ENCODE measurements around the gene BIRC3.
"Not testable (repeated sequence)": the region's sequence is repeated elsewhere in the genome, so short reads cannot be mapped to it uniquely, and the experiment has no call there.

The BIRC3 gene

DNA sequence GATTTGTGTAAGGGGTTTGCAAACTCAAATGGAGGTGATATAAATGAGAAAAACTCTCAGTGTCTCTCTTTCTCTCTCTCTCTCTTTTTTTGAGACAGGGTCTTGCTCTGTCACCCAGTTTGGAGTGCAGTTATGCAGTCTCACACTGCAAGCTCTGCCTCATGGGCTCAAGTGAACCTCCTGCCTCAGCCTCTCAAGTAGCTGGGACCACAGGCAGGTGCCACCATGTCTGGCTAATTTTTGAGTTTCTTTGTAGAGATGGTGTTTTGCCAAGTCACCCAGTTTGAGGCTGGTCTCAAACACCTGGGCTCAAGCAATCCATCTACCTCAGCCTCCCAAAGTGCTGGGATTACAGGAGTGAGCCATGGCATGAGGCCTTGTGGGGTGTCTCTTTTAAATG lies 2.9 kb downstream of the BIRC3 start:
- no peak for ATAC-seq (replicated peaks)
- Mint-ChIP-seq H3K27me3 (no peaks in the 10 kb centered on the region), H3K27ac (peak overlapping the region; percentile 99), H3K4me1 (ENCODE audit: low read depth in 2 of 2) (peaks cover 42 to 55% of the 10 kb centered on the region in 2 donors), H3K4me3 (peak overlapping the region; percentile 91), H3K9me3 (no peaks in the 10 kb centered on the region), H3K36me3 (ENCODE audit: insufficient read depth) (peaks cover 73% of the 10 kb centered on the region)
- DNase-seq: no peak

DNA sequence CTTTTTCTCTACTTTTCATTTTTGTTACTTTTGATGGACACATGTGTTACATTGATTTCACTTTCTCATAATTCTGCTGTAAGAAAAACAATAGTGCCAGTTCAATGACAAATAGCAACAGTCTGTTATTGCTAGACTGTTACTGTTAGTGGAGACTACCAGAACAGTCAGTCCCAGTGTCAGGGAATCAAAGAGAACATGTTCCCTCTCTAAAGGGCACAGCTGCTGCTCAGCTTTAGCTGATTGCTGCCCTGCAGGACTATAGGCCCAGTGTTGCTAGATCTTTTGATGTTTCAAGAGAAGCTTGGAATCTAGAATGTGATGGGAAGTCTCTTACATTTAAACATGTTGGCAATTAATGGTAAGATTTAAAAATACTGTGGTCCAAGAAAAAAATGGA lies 3.4 kb downstream of the BIRC3 start:
- H3K9me3 Mint-ChIP-seq: no peaks in the 10 kb centered on the region
- peak overlapping the region; percentile 99 for H3K27ac Mint-ChIP-seq
- H3K27me3 Mint-ChIP-seq: no peaks in the 10 kb centered on the region
- peak overlapping the region; percentile 91 for H3K4me3 Mint-ChIP-seq
- no peak for ATAC-seq (replicated peaks)
- H3K36me3 Mint-ChIP-seq (ENCODE audit: insufficient read depth): peaks cover 70% of the 10 kb centered on the region
- DNase-seq: no peak
- H3K4me1 Mint-ChIP-seq (ENCODE audit: low read depth in 2 of 2): peaks cover 42 to 55% of the 10 kb centered on the region in 2 donors

DNA sequence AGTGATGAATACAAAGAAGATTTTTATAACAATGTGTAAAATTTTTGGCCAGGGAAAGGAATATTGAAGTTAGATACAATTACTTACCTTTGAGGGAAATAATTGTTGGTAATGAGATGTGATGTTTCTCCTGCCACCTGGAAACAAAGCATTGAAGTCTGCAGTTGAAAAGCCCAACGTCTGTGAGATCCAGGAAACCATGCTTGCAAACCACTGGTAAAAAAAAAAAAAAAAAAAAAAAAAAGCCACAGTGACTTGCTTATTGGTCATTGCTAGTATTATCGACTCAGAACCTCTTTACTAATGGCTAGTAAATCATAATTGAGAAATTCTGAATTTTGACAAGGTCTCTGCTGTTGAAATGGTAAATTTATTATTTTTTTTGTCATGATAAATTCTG lies 5.3 kb downstream of the BIRC3 start:
- Mint-ChIP-seq H3K4me3 (peak overlapping the region; percentile 91), H3K4me1 (ENCODE audit: low read depth in 2 of 2) (peaks cover 33 to 44% of the 10 kb centered on the region in 2 donors), H3K9me3 (no peaks in the 10 kb centered on the region), H3K27ac (peak overlapping the region; percentile 85 to 99), H3K36me3 (ENCODE audit: insufficient read depth) (peaks cover 72% of the 10 kb centered on the region), H3K27me3 (no peaks in the 10 kb centered on the region)
- DNase-seq: no peak
- ATAC-seq (replicated peaks): peak; percentile 20

DNA sequence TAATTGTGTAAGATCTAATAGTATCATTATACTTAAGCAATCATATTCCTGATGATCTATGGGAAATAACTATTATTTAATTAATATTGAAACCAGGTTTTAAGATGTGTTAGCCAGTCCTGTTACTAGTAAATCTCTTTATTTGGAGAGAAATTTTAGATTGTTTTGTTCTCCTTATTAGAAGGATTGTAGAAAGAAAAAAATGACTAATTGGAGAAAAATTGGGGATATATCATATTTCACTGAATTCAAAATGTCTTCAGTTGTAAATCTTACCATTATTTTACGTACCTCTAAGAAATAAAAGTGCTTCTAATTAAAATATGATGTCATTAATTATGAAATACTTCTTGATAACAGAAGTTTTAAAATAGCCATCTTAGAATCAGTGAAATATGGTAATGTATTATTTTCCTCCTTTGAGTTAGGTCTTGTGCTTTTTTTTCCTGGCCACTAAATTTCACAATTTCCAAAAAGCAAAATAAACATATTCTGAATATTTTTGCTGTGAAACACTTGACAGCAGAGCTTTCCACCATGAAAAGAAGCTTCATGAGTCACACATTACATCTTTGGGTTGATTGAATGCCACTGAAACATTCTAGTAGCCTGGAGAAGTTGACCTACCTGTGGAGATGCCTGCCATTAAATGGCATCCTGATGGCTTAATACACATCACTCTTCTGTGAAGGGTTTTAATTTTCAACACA lies 6.4 kb downstream of the BIRC3 start:
- DNase-seq (no peak), ATAC-seq (replicated peaks) (no peak)
- Mint-ChIP-seq H3K4me3 (no peak overlapping the region), H3K36me3 (ENCODE audit: insufficient read depth) (peaks cover 75% of the 10 kb centered on the region), H3K4me1 (ENCODE audit: low read depth in 2 of 2) (peaks cover 29 to 37% of the 10 kb centered on the region in 2 donors), H3K9me3 (no peaks in the 10 kb centered on the region), H3K27me3 (no peaks in the 10 kb centered on the region), H3K27ac (no peak overlapping the region)

DNA sequence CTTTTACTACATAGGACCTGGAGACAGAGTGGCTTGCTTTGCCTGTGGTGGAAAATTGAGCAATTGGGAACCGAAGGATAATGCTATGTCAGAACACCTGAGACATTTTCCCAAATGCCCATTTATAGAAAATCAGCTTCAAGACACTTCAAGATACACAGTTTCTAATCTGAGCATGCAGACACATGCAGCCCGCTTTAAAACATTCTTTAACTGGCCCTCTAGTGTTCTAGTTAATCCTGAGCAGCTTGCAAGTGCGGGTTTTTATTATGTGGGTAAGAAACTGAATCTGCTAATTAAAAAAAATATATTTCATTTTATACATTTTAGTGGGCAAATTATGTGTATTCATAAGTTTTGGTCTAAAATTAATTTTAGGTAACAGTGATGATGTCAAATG lies 7.8 kb downstream of the BIRC3 start:
- no peak for ATAC-seq (replicated peaks)
- Mint-ChIP-seq H3K27me3 (no peaks in the 10 kb centered on the region), H3K9me3 (no peaks in the 10 kb centered on the region), H3K4me1 (ENCODE audit: low read depth in 2 of 2) (peaks cover 21 to 26% of the 10 kb centered on the region in 2 donors), H3K36me3 (ENCODE audit: insufficient read depth) (peaks cover 76% of the 10 kb centered on the region), H3K27ac (peak overlapping the region in 1 of 2 donors; percentile 58), H3K4me3 (no peak overlapping the region)
- no peak for DNase-seq

DNA sequence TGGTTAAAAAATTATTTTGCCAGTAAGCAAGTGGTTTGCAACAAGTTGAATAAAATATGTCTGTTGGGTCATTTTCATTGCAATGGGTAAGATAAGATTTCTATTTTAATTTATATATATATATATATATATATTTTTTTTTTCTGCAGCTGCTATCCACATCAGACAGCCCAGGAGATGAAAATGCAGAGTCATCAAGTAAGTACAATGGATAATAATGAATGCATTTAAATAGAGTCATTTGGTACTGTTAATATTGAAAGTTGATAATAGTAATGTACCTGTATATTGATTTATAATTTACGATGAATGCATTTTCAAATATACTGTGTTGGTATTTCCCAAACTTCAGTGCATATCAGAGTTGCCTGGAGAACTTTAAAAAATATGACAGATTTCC lies 11.5 kb downstream of the BIRC3 start:
- H3K27ac Mint-ChIP-seq: no peak overlapping the region
- no peaks in the 10 kb centered on the region for H3K9me3 Mint-ChIP-seq
- H3K4me3 Mint-ChIP-seq: no peak overlapping the region
- peaks cover 86% of the 10 kb centered on the region for H3K36me3 Mint-ChIP-seq (ENCODE audit: insufficient read depth)
- peaks cover 3 to 7% of the 10 kb centered on the region in 2 donors for H3K4me1 Mint-ChIP-seq (ENCODE audit: low read depth in 2 of 2)
- no peaks in the 10 kb centered on the region for H3K27me3 Mint-ChIP-seq
- ATAC-seq (replicated peaks): no peak
- no peak for DNase-seq

DNA sequence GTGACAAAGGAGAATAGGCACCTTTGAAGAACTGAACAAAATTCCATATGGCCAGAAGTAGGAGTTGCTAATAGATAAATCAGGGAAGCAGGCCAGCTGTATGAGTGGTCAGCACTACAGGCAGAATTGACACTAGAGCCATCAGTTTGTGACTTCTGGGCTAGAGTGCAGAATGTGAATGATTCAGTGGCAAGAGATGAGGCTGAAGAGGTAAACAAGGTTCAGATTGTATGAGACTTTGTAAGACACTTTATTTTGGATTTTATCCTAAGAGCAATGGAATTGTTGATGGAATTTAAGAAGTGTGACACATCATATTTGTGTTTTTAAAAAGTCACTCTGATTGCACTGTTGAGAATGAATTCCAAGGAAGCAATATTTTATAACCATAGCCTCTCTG lies 12.9 kb downstream of the BIRC3 start:
- Mint-ChIP-seq H3K9me3 (no peaks in the 10 kb centered on the region), H3K36me3 (ENCODE audit: insufficient read depth) (peaks cover 91% of the 10 kb centered on the region), H3K27ac (no peak overlapping the region), H3K27me3 (no peaks in the 10 kb centered on the region), H3K4me3 (no peak overlapping the region), H3K4me1 (ENCODE audit: low read depth in 2 of 2) (peaks cover 0 to 3% of the 10 kb centered on the region in 2 donors)
- ATAC-seq (replicated peaks) (no peak), DNase-seq (no peak)

DNA sequence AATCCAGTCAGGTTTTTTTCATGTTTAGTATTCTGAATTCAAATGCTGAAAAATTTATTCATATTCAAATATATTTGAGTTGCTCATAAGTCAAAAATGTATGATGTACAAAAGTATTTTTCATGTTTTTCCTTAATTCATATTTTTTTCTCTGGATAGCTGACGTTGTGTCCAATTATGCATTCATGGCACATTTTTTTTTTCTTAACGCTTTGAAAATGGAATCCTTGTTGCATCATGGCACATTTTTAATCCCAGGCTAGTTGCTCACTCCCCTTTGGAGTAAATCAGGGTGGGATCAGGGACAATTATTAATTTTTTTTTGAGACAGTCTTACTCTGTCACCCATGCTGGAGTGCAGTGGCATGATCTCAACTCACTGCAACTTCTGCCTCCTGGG lies 14.1 kb downstream of the BIRC3 start:
- Mint-ChIP-seq H3K27me3 (no peaks in the 10 kb centered on the region), H3K4me1 (ENCODE audit: low read depth in 2 of 2) (peaks cover 0 to 3% of the 10 kb centered on the region in 2 donors), H3K27ac (peak overlapping the region in 1 of 2 donors; percentile 75), H3K4me3 (no peak overlapping the region), H3K36me3 (ENCODE audit: insufficient read depth) (peaks cover 95% of the 10 kb centered on the region), H3K9me3 (no peaks in the 10 kb centered on the region)
- DNase-seq: no peak
- no peak for ATAC-seq (replicated peaks)

DNA sequence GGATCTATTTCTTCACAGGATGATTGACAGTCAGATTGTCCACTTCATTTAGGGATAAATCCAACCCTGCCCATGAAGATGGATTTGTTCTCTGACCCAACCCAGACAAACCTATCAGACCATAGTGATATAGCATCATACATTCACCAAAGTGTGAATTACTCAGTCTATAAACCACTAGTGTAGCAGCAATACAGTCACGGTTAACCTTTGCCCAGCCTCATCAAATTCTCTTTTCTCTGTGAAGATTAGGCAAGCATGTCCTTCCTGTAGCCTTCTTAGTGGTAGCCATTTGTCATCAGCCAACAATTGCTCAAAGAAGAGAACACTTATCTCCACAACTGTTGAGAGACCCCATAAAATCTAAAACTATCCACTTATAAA lies 15.3 kb downstream of the BIRC3 start:
- H3K4me3 Mint-ChIP-seq: no peak overlapping the region
- peak overlapping the region; percentile 39 to 75 for H3K27ac Mint-ChIP-seq
- DNase-seq: no peak
- H3K9me3 Mint-ChIP-seq: no peaks in the 10 kb centered on the region
- no peaks in the 10 kb centered on the region for H3K27me3 Mint-ChIP-seq
- ATAC-seq (replicated peaks): no peak
- peaks cover 94% of the 10 kb centered on the region for H3K36me3 Mint-ChIP-seq (ENCODE audit: insufficient read depth)
- H3K4me1 Mint-ChIP-seq (ENCODE audit: low read depth in 2 of 2): peaks cover 0 to 3% of the 10 kb centered on the region in 2 donors

DNA sequence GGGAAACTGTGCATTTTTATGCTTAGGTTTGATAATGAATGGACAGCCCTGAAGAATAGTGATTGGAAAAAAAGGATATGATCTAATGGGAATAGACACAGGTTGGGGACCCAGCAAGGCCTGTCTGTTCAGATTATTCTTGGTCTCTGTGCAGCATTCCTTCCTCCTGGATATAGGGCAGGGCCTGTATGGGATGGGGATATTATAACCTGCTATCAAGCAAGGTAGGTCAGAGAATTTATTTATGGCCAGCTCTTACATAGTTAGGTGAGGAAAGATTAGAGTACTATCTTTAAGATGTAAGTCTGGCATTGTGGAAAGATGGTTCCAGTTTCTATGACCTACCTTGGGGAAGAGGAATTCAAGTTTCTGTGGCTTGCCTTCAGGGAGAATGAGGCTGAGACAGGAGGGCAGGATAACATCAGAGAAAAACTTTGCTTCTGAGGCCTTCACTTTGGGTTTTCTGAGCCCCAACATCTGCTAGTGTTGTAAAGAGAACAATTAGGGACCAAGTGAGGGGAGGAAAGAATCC lies 21.3 kb downstream of the BIRC3 start:
- DNase-seq: no peak
- Mint-ChIP-seq H3K9me3 (no peaks in the 10 kb centered on the region), H3K27ac (peak overlapping the region; percentile 32 to 79), H3K4me1 (ENCODE audit: low read depth in 2 of 2) (peaks cover 4 to 9% of the 10 kb centered on the region in 2 donors), H3K27me3 (no peaks in the 10 kb centered on the region), H3K36me3 (ENCODE audit: insufficient read depth) (peaks cover 50% of the 10 kb centered on the region), H3K4me3 (no peak overlapping the region)
- no peak for ATAC-seq (replicated peaks)

DNA sequence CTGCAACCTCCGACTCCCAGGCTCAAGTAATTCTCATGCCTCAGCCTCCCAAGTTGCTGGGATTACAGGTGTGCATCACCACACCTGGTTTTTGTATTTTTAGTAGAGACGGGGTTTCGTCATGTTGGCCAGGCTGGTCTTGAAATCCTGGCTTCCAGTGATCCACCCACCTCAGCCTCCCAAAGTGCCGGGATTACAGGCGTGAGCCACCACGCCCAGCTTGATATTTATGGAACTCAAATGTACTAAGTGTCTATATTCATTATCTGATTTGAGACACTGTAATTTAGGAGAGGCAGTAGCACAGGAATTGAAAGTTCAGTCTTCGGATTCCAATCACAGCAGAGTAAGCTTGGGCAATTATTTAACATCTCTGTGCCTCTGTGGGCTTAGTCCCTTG lies 24.0 kb downstream of the BIRC3 start:
- H3K9me3 Mint-ChIP-seq; DNase-seq; ATAC-seq (replicated peaks); H3K27ac Mint-ChIP-seq; H3K4me3 Mint-ChIP-seq; H3K27me3 Mint-ChIP-seq: not testable (repeated sequence)
- peaks cover 8 to 16% of the 10 kb centered on the region in 2 donors for H3K4me1 Mint-ChIP-seq (ENCODE audit: low read depth in 2 of 2)
- peaks cover 34% of the 10 kb centered on the region for H3K36me3 Mint-ChIP-seq (ENCODE audit: insufficient read depth)

DNA sequence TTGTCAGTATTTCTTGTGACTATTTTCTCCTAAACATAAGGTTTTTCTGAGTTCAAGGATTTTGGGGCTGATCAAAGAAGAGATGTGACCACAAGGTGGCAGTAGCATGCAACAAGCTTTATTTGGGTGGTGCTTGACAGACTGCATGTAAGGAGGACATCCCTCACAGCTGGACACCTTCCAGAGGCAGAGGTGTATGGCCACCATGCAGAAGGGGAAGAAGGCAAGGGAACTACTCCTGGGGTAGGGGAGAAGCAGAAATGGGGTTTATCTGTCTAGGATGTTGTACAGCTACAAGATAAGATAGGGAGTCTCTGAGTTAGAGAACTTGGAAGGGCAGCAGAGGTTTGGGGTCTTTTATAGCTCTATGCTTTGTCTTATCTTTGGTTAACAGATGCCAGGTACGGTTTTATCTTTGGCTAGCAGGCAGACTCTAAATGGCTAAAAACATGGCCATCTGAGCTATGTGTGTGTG lies 24.6 kb downstream of the BIRC3 start:
- Mint-ChIP-seq H3K36me3 (ENCODE audit: insufficient read depth) (peaks cover 34% of the 10 kb centered on the region), H3K4me3 (no peak overlapping the region), H3K4me1 (ENCODE audit: low read depth in 2 of 2) (peaks cover 8 to 20% of the 10 kb centered on the region in 2 donors), H3K27ac (no peak overlapping the region), H3K27me3 (no peaks in the 10 kb centered on the region), H3K9me3 (no peaks in the 10 kb centered on the region)
- ATAC-seq (replicated peaks) (peak; percentile 21), DNase-seq (peak; percentile 71 to 77 (median 73))

DNA sequence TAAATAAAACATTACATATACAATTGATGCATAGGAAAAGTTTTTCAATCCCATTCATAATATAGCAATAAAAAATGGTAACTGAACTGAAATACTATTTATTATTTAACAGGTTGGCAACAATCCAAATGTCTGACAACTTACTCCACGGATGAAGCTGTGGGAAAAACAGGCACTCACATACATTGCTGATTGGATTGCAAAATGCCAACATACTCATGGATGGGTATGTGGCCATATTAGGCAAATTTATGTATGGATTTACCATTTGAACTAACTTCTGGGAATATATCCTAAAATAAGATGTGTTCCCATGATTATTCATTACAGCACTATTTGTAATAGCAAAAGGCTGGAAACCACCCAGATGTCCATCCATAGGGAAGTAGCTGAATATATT lies 26.5 kb downstream of the BIRC3 start:
- Mint-ChIP-seq H3K36me3 (ENCODE audit: insufficient read depth) (peaks cover 35% of the 10 kb centered on the region), H3K27me3 (no peaks in the 10 kb centered on the region), H3K4me3 (no peak overlapping the region), H3K9me3 (no peaks in the 10 kb centered on the region), H3K27ac (peak overlapping the region in 1 of 2 donors; percentile 32), H3K4me1 (ENCODE audit: low read depth in 2 of 2) (peaks cover 16 to 33% of the 10 kb centered on the region in 2 donors)
- DNase-seq (no peak), ATAC-seq (replicated peaks) (no peak)

DNA sequence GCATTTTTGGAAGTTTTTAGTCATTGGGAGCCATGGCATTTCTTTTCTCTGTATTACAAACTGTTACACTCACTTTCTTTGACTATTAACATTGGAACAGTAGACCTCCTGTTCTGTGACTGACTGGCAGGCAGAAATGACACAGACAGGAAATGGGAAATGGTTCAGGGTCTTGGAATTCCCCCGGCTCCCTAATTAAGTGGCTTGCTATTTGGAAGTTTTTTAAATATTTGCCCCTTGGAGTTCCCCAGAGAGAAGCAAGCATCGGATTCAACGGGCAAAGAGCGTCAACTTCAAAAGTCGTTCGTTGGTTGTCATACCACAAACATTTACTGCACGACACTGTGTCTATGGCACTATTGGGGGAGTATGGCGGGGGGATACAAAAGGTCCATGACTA lies 28.6 kb downstream of the BIRC3 start:
- Mint-ChIP-seq H3K4me3 (peak overlapping the region; percentile 94 to 98), H3K9me3 (no peaks in the 10 kb centered on the region), H3K27ac (peak overlapping the region; percentile 99 to 100), H3K4me1 (ENCODE audit: low read depth in 2 of 2) (peaks cover 19 to 43% of the 10 kb centered on the region in 2 donors), H3K27me3 (no peaks in the 10 kb centered on the region), H3K36me3 (ENCODE audit: insufficient read depth) (peaks cover 40% of the 10 kb centered on the region)
- peak in 1 of 3 experiments; percentile 12 for DNase-seq
- ATAC-seq (replicated peaks): no peak

Measured in effector memory CD8-positive, alpha-beta T cell (primary cell).